ENCODE measurements around the gene ABHD2. TPM values are rescaled to one million over a fixed set of nuclear protein-coding genes. Genes with fewer than 3 reads are reported as not detected.

ABHD2 gene
- total and polyA plus RNA-seq, 2 experiments from 2014 or later: 5.2 to 15.2 TPM

DNA sequence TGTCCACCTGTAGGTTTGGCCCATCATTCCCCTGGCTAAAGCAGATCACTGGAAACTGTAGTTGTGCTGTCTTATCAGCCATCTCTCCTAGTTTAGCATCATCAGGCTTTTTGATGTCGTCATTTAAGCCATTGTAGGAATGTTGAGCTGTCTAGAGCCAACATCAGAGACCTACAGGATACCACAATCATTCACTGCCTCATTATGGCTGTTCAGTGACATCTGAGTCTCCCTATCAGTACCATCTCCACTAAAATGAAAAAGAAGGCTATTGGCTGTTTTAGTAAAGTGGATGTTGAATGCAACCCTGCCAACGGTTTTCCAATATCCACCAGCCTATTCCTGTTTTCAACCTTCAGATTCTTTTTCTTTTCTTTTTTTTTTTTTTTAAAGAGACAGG is 103.9 kb downstream of the ABHD2 start:
- Mint-ChIP-seq H3K27me3 (ENCODE audit: insufficient read depth, low read depth, poor library complexity) (no peaks in the 10 kb centered on the region), H3K27ac (no peak overlapping the region), H3K9me3 (no peaks in the 10 kb centered on the region), H3K4me1 (peaks cover 17% of the 10 kb centered on the region), H3K36me3 (ENCODE audit: low read depth) (peaks cover 17% of the 10 kb centered on the region; the same call in 2 of the 3 replicates), H3K4me3 (no peak overlapping the region)
- Histone ChIP-seq H2AFZ (no peak overlapping the region), H3K4me1 (ENCODE audit: insufficient read depth) (peaks cover 4% of the 10 kb centered on the region), H3K4me3 (no peak overlapping the region), H3K4me2 (no peak overlapping the region), H3F3A (replicated peaks; ENCODE audit: low read depth) (no peaks in the 10 kb centered on the region), H3K27ac (ENCODE audit: low read depth) (no peak overlapping the region), H3K27me3 (ENCODE audit: insufficient read depth) (no peaks in the 10 kb centered on the region), H3K9me2 (ENCODE audit: insufficient read depth) (no peaks in the 10 kb centered on the region), H4K20me1 (replicated peaks; ENCODE audit: insufficient read depth) (no peaks in the 10 kb centered on the region), H3K36me3 (ENCODE audit: insufficient read depth) (no peaks in the 10 kb centered on the region; the same call in 1 of the 2 replicates), H3K79me2 (replicated peaks; ENCODE audit: insufficient read depth) (no peaks in the 10 kb centered on the region)
- ATAC-seq (no peak), DNase-seq (ENCODE audit: low spot score) (no peak)
- no peak for TF ChIP-seq POLR2AphosphoS5 (IDR thresholded peaks at IDR 0.05; ENCODE audit: low read depth)
- TF ChIP-seq, protein P1, sequence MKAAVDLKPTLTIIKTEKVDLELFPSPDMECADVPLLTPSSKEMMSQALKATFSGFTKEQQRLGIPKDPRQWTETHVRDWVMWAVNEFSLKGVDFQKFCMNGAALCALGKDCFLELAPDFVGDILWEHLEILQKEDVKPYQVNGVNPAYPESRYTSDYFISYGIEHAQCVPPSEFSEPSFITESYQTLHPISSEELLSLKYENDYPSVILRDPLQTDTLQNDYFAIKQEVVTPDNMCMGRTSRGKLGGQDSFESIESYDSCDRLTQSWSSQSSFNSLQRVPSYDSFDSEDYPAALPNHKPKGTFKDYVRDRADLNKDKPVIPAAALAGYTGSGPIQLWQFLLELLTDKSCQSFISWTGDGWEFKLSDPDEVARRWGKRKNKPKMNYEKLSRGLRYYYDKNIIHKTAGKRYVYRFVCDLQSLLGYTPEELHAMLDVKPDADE (IDR thresholded peaks at IDR 0.05): no peak

DNA sequence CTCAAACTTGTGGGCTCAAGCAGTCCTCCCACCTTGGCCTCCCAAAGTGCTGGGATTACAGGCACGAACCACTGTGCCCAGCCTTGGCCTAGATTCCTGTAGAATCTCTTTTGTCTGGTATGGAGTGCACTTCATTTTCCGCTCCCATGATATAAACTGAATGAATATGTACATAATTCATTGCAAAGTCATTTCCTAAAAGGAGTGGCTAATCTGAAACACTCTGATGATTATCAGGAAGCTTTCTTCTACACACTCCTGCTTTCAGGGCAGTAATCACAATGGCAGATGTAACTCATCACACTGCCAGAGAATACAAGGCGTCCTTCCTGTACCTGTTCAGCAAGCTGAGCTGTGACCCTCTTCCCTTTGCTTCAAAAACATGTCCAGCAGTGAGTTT is 104.5 kb downstream of the ABHD2 start:
- H3K27ac Mint-ChIP-seq: no peak overlapping the region
- Histone ChIP-seq H3K4me2 (no peak overlapping the region), H3K27me3 (ENCODE audit: insufficient read depth) (no peaks in the 10 kb centered on the region), H4K20me1 (replicated peaks; ENCODE audit: insufficient read depth) (no peaks in the 10 kb centered on the region), H3K79me2 (replicated peaks; ENCODE audit: insufficient read depth) (no peaks in the 10 kb centered on the region), H3K36me3 (ENCODE audit: insufficient read depth) (no peaks in the 10 kb centered on the region; the same call in 1 of the 2 replicates), H3F3A (replicated peaks; ENCODE audit: low read depth) (no peaks in the 10 kb centered on the region), H3K4me1 (ENCODE audit: insufficient read depth) (peaks cover 8% of the 10 kb centered on the region), H2AFZ (no peak overlapping the region), H3K4me3 (no peak overlapping the region), H3K27ac (ENCODE audit: low read depth) (no peak overlapping the region), H3K9me2 (ENCODE audit: insufficient read depth) (no peaks in the 10 kb centered on the region)
- H3K4me3 Mint-ChIP-seq: no peak overlapping the region
- peaks cover 22% of the 10 kb centered on the region for H3K4me1 Mint-ChIP-seq
- no peaks in the 10 kb centered on the region for H3K27me3 Mint-ChIP-seq (ENCODE audit: insufficient read depth, low read depth, poor library complexity)
- DNase-seq (ENCODE audit: low spot score) (no peak), ATAC-seq (no peak)
- H3K9me3 Mint-ChIP-seq: no peaks in the 10 kb centered on the region
- H3K36me3 Mint-ChIP-seq (ENCODE audit: low read depth): peaks cover 17% of the 10 kb centered on the region; the same call in 2 of the 3 replicates
- TF ChIP-seq NANOG (IDR thresholded peaks at IDR 0.05; ENCODE audit: borderline replicate concordance) (no peak), EZH2phosphoT487 (IDR thresholded peaks at IDR 0.05; ENCODE audit: unreplicated experiment) (no peak), CREB1 (CRISPR knock-in tag; IDR thresholded peaks at IDR 0.05; ENCODE audit: low read depth) (no peak), JUNB (IDR thresholded peaks at IDR 0.05; ENCODE audit: unreplicated experiment) (no peak), ZNF114 (CRISPR knock-in tag; IDR thresholded peaks at IDR 0.05) (no peak), POLR2AphosphoS5 (IDR thresholded peaks at IDR 0.05; ENCODE audit: low read depth) (no peak), ZNF331 (CRISPR knock-in tag; IDR thresholded peaks at IDR 0.05; ENCODE audit: low read depth) (no peak), EZH2 (IDR thresholded peaks at IDR 0.05; ENCODE audit: low read depth, unreplicated experiment) (no peak), STAT1 (IDR thresholded peaks at IDR 0.05; ENCODE audit: unreplicated experiment) (no peak)
- TF ChIP-seq, protein P2, sequence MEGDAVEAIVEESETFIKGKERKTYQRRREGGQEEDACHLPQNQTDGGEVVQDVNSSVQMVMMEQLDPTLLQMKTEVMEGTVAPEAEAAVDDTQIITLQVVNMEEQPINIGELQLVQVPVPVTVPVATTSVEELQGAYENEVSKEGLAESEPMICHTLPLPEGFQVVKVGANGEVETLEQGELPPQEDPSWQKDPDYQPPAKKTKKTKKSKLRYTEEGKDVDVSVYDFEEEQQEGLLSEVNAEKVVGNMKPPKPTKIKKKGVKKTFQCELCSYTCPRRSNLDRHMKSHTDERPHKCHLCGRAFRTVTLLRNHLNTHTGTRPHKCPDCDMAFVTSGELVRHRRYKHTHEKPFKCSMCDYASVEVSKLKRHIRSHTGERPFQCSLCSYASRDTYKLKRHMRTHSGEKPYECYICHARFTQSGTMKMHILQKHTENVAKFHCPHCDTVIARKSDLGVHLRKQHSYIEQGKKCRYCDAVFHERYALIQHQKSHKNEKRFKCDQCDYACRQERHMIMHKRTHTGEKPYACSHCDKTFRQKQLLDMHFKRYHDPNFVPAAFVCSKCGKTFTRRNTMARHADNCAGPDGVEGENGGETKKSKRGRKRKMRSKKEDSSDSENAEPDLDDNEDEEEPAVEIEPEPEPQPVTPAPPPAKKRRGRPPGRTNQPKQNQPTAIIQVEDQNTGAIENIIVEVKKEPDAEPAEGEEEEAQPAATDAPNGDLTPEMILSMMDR (conservative IDR thresholded peaks at IDR 0.05; ENCODE audit: low read depth in 2 of 2): no peak
- TF ChIP-seq, protein P3, sequence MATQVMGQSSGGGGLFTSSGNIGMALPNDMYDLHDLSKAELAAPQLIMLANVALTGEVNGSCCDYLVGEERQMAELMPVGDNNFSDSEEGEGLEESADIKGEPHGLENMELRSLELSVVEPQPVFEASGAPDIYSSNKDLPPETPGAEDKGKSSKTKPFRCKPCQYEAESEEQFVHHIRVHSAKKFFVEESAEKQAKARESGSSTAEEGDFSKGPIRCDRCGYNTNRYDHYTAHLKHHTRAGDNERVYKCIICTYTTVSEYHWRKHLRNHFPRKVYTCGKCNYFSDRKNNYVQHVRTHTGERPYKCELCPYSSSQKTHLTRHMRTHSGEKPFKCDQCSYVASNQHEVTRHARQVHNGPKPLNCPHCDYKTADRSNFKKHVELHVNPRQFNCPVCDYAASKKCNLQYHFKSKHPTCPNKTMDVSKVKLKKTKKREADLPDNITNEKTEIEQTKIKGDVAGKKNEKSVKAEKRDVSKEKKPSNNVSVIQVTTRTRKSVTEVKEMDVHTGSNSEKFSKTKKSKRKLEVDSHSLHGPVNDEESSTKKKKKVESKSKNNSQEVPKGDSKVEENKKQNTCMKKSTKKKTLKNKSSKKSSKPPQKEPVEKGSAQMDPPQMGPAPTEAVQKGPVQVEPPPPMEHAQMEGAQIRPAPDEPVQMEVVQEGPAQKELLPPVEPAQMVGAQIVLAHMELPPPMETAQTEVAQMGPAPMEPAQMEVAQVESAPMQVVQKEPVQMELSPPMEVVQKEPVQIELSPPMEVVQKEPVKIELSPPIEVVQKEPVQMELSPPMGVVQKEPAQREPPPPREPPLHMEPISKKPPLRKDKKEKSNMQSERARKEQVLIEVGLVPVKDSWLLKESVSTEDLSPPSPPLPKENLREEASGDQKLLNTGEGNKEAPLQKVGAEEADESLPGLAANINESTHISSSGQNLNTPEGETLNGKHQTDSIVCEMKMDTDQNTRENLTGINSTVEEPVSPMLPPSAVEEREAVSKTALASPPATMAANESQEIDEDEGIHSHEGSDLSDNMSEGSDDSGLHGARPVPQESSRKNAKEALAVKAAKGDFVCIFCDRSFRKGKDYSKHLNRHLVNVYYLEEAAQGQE (IDR thresholded peaks at IDR 0.05; ENCODE audit: unreplicated experiment): no peak
- TF ChIP-seq, protein P1 (IDR thresholded peaks at IDR 0.05): no peak

Data from GM23338 (cell line).